Measurements from ENCODE around the gene FLVCR2. TPM values are rescaled to one million over a fixed set of nuclear protein-coding genes. Genes with fewer than 3 reads are reported as not detected.
A peak's percentile ranks its signal among the peaks of the same experiment; 100 is the strongest.

The FLVCR2 gene
- polyA plus RNA-seq, 1 experiment = 0.70 TPM

- H3K27me3 ChIP-seq (ENCODE audit: control insufficient read depth, insufficient read depth, low read length) = peaks cover 20% of the 10 kb centered on the region
- DNase-seq (ENCODE audit: low read depth) = no peak
- POLR2A ChIA-PET = no interaction called here
These were observed 7.6 kb upstream of the FLVCR2 start for GRCh38 chr14:75570797-75571196.

GRCh38 chr14:75572104-75572503 lies 6.3 kb upstream of the FLVCR2 start:
- H3K27me3 ChIP-seq (ENCODE audit: control insufficient read depth, insufficient read depth, low read length) = peaks cover 20% of the 10 kb centered on the region
- TF ChIP-seq, protein P1, sequence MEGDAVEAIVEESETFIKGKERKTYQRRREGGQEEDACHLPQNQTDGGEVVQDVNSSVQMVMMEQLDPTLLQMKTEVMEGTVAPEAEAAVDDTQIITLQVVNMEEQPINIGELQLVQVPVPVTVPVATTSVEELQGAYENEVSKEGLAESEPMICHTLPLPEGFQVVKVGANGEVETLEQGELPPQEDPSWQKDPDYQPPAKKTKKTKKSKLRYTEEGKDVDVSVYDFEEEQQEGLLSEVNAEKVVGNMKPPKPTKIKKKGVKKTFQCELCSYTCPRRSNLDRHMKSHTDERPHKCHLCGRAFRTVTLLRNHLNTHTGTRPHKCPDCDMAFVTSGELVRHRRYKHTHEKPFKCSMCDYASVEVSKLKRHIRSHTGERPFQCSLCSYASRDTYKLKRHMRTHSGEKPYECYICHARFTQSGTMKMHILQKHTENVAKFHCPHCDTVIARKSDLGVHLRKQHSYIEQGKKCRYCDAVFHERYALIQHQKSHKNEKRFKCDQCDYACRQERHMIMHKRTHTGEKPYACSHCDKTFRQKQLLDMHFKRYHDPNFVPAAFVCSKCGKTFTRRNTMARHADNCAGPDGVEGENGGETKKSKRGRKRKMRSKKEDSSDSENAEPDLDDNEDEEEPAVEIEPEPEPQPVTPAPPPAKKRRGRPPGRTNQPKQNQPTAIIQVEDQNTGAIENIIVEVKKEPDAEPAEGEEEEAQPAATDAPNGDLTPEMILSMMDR (IDR thresholded peaks at IDR 0.05; ENCODE audit: insufficient read depth, low read depth, low read length) = no peak
- DNase-seq (ENCODE audit: low read depth) = no peak
- no peaks in the 10 kb centered on the region for H3K36me3 ChIP-seq (ENCODE audit: control insufficient read depth, insufficient read depth, low read length)
- CTCF ChIA-PET = interaction anchor here (8.5 to 13.3 kb wide), 2 partner anchors 10 to 82 kb away, joined by 104 to 480 read pairs; partner anchors contain the start of genes ERG28 and TTLL5
- POLR2A ChIA-PET = no interaction called here
- H3K4me3 ChIP-seq (ENCODE audit: low read depth, low read length) = no peak overlapping the region

More at GRCh38 chr14:75570797-75571196, 7.6 kb upstream of the FLVCR2 start:
- CTCF ChIA-PET = interaction anchor here (8.5 to 13.3 kb wide), 2 partner anchors 9 to 83 kb away, joined by 104 to 480 read pairs; partner anchors contain the start of genes ERG28 and TTLL5
- H3K4me3 ChIP-seq (ENCODE audit: low read depth, low read length) = no peak overlapping the region
- H3K36me3 ChIP-seq (ENCODE audit: control insufficient read depth, insufficient read depth, low read length) = no peaks in the 10 kb centered on the region
- TF ChIP-seq, protein P1 (IDR thresholded peaks at IDR 0.05; ENCODE audit: insufficient read depth, low read depth, low read length) = no peak

DNA sequence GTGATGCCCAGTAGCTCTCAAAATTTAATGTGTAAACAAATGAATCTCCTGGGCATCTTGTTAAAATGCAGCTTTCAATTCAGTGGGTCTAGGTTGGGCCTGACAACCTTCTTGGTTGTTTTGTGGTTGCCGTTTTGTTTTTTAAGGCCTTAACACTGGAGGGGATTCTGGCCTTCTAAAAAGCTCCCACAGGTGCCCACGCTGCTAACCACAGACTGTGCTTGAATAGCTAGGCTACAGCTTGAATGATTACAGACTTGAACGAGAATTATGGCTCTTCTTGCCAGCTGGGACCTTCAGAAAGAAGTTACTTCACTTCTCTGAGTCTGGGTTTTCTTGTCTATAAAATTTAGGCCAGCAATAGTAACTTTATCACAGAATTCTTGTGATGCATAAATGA lies 1.3 kb upstream of the FLVCR2 start:
- no peak for DNase-seq (ENCODE audit: low read depth)
- H3K4me3 ChIP-seq (ENCODE audit: low read depth, low read length) = no peak overlapping the region
- H3K36me3 ChIP-seq (ENCODE audit: control insufficient read depth, insufficient read depth, low read length) = no peaks in the 10 kb centered on the region
- ChIA-PET POLR2A (interaction anchor here (0.6 to 0.9 kb wide), 2 partner anchors 77 to 318 kb away, joined by 3 read pairs; no protein-coding TSS in a partner anchor), CTCF (interaction anchor here (0.5 to 13.3 kb wide), 25 partner anchors 8 to 810 kb away, joined by 3 to 480 read pairs (median 4); partner anchors contain the start of genes ERG28, TGFB3 and TTLL5)
- TF ChIP-seq, protein P1 (IDR thresholded peaks at IDR 0.05; ENCODE audit: insufficient read depth, low read depth, low read length) = no peak
- peaks cover 8% of the 10 kb centered on the region for H3K27me3 ChIP-seq (ENCODE audit: control insufficient read depth, insufficient read depth, low read length)

GRCh38 chr14:75577729-75578101 lies 705 bp upstream of the FLVCR2 start:
- peak overlapping the region; percentile 49 for H3K4me3 ChIP-seq (ENCODE audit: low read depth, low read length)
- H3K27me3 ChIP-seq (ENCODE audit: control insufficient read depth, insufficient read depth, low read length) = 0 out of 2 replicates have a peak, but pooled peaks cover 2% of the 10 kb centered on the region
- ChIA-PET CTCF (interaction anchor here (0.5 to 13.3 kb wide), 29 partner anchors 9 to 810 kb away, joined by 3 to 480 read pairs (median 3); partner anchors contain the start of genes ERG28 and TTLL5), POLR2A (no interaction called here)
- DNase-seq (ENCODE audit: low read depth) = no peak
- TF ChIP-seq, protein P1 (IDR thresholded peaks at IDR 0.05; ENCODE audit: insufficient read depth, low read depth, low read length) = peak; percentile 85
- H3K36me3 ChIP-seq (ENCODE audit: control insufficient read depth, insufficient read depth, low read length) = no peaks in the 10 kb centered on the region

- TF ChIP-seq, protein P1 (IDR thresholded peaks at IDR 0.05; ENCODE audit: insufficient read depth, low read depth, low read length) = peak; percentile 36; the same call in 1 of the 2 replicates
- Histone ChIP-seq H3K27me3 (ENCODE audit: control insufficient read depth, insufficient read depth, low read length) (0 out of 2 replicates have a peak, but pooled peaks cover 2% of the 10 kb centered on the region), H3K36me3 (ENCODE audit: control insufficient read depth, insufficient read depth, low read length) (no peaks in the 10 kb centered on the region), H3K4me3 (ENCODE audit: low read depth, low read length) (peak overlapping the region; percentile 49)
- POLR2A ChIA-PET = no interaction called here
- CTCF ChIA-PET = interaction anchor here (1.0 to 13.3 kb wide), 11 partner anchors 10 to 119 kb away, joined by 3 to 480 read pairs (median 8); partner anchors contain the start of genes ERG28 and TTLL5
- DNase-seq (ENCODE audit: low read depth) = no peak
These were observed 442 bp downstream of the FLVCR2 start for GRCh38 chr14:75578786-75579337.
